ENCODE data around the gene MPL.

The MPL gene

GRCh38 chr1:43348809-43349593, 11.4 kb downstream of the MPL start:
- ChIA-PET POLR2A (no interaction called here), CTCF (interaction anchor here (1.6 kb wide), 1 partner anchor 111 kb away, joined by 3 read pairs; no protein-coding TSS in a partner anchor)
- Histone ChIP-seq H3K4me3 (ENCODE audit: control insufficient read depth in 1 of 7, extremely low read depth in 1 of 7, insufficient read depth in 4 of 7, low read depth in 2 of 7, low read length in 6 of 7) (peak overlapping the region in 3 of 7 experiments; percentile 30 to 57 (median 47)), H3K9me3 (ENCODE audit: control extremely low read depth in 1 of 5, control insufficient read depth in 4 of 5, insufficient read depth in 2 of 5, low read depth in 1 of 5, low read length in 4 of 5) (no peaks in the 10 kb centered on the region), H3K27ac (ENCODE audit: insufficient read depth in 1 of 2, low read depth in 1 of 2, low read length in 2 of 2, poor library complexity in 1 of 2, severe bottlenecking in 2 of 2) (peak overlapping the region in 1 of 2 experiments; percentile 50), H3K27me3 (replicated peaks in 2 of 5; ENCODE audit: control insufficient read depth in 4 of 5, insufficient read depth in 5 of 5, low read length in 4 of 5) (no peaks in the 10 kb centered on the region), H3K36me3 (ENCODE audit: control insufficient read depth in 4 of 4, insufficient read depth in 4 of 4, low read length in 3 of 4) (peaks cover 2 to 51% (median 6%) of the 10 kb centered on the region in 4 experiments), H3K4me1 (ENCODE audit: control extremely low read depth in 1 of 4, control insufficient read depth in 4 of 4, insufficient read depth in 4 of 4, low read length in 3 of 4) (peaks cover 0 to 14% (median 8%) of the 10 kb centered on the region in 4 experiments)
- WGBS (ENCODE audit: insufficient coverage) = 91% methylated on average over 60 of the region's 72 CpGs
- peak in 2 of 3 donors; percentile 26 to 29 for DNase-seq

GRCh38 chr1:43349594-43350306, 12.1 kb downstream of the MPL start:
- peaks cover 0 to 10% (median 7%) of the 10 kb centered on the region in 4 experiments for H3K4me1 ChIP-seq (ENCODE audit: control extremely low read depth in 1 of 4, control insufficient read depth in 4 of 4, insufficient read depth in 4 of 4, low read length in 3 of 4)
- peak overlapping the region in 2 of 7 experiments; percentile 47 to 57 for H3K4me3 ChIP-seq (ENCODE audit: control insufficient read depth in 1 of 7, extremely low read depth in 1 of 7, insufficient read depth in 4 of 7, low read depth in 2 of 7, low read length in 6 of 7)
- WGBS (ENCODE audit: insufficient coverage) = 82% methylated on average over 7 of the region's 11 CpGs
- peak overlapping the region in 1 of 2 experiments; percentile 50 for H3K27ac ChIP-seq (ENCODE audit: insufficient read depth in 1 of 2, low read depth in 1 of 2, low read length in 2 of 2, poor library complexity in 1 of 2, severe bottlenecking in 2 of 2)
- POLR2A ChIA-PET = no interaction called here
- CTCF ChIA-PET = no interaction called here
- H3K9me3 ChIP-seq (ENCODE audit: control extremely low read depth in 1 of 5, control insufficient read depth in 4 of 5, insufficient read depth in 2 of 5, low read depth in 1 of 5, low read length in 4 of 5) = no peaks in the 10 kb centered on the region
- H3K27me3 ChIP-seq (replicated peaks in 2 of 5; ENCODE audit: control insufficient read depth in 4 of 5, insufficient read depth in 5 of 5, low read length in 4 of 5) = no peaks in the 10 kb centered on the region
- peaks cover 2 to 47% (median 8%) of the 10 kb centered on the region in 4 experiments for H3K36me3 ChIP-seq (ENCODE audit: control insufficient read depth in 4 of 4, insufficient read depth in 4 of 4, low read length in 3 of 4)
- no peak for DNase-seq

- no CpG with 5 or more reads among the region's 1 CpG for WGBS (ENCODE audit: insufficient coverage)
- H3K27ac ChIP-seq (ENCODE audit: insufficient read depth in 1 of 2, low read depth in 1 of 2, low read length in 2 of 2, poor library complexity in 1 of 2, severe bottlenecking in 2 of 2) = no peak overlapping the region
- no peaks in the 10 kb centered on the region for H3K27me3 ChIP-seq (replicated peaks in 2 of 5; ENCODE audit: control insufficient read depth in 4 of 5, insufficient read depth in 5 of 5, low read length in 4 of 5)
- ChIA-PET POLR2A (no interaction called here), CTCF (interaction anchor here (1.0 kb wide), 1 partner anchor 9 kb away, joined by 3 read pairs; no protein-coding TSS in a partner anchor)
- H3K9me3 ChIP-seq (ENCODE audit: control extremely low read depth in 1 of 5, control insufficient read depth in 4 of 5, insufficient read depth in 2 of 5, low read depth in 1 of 5, low read length in 4 of 5) = no peaks in the 10 kb centered on the region
- H3K36me3 ChIP-seq (ENCODE audit: control insufficient read depth in 4 of 4, insufficient read depth in 4 of 4, low read length in 3 of 4) = peaks cover 0 to 45% (median 8%) of the 10 kb centered on the region in 4 experiments
- no peak overlapping the region for H3K4me3 ChIP-seq (ENCODE audit: control insufficient read depth in 1 of 7, extremely low read depth in 1 of 7, insufficient read depth in 4 of 7, low read depth in 2 of 7, low read length in 6 of 7)
- peaks cover 0 to 7% (median 2%) of the 10 kb centered on the region in 4 experiments for H3K4me1 ChIP-seq (ENCODE audit: control extremely low read depth in 1 of 4, control insufficient read depth in 4 of 4, insufficient read depth in 4 of 4, low read length in 3 of 4)
- DNase-seq = no peak
These were observed 13.4 kb downstream of the MPL start for GRCh38 chr1:43350976-43351375.

- Histone ChIP-seq H3K9me3 (ENCODE audit: control extremely low read depth in 1 of 5, control insufficient read depth in 4 of 5, insufficient read depth in 2 of 5, low read depth in 1 of 5, low read length in 4 of 5) (no peaks in the 10 kb centered on the region), H3K4me3 (ENCODE audit: control insufficient read depth in 1 of 7, extremely low read depth in 1 of 7, insufficient read depth in 4 of 7, low read depth in 2 of 7, low read length in 6 of 7) (no peak overlapping the region), H3K27ac (ENCODE audit: insufficient read depth in 1 of 2, low read depth in 1 of 2, low read length in 2 of 2, poor library complexity in 1 of 2, severe bottlenecking in 2 of 2) (no peak overlapping the region), H3K4me1 (ENCODE audit: control extremely low read depth in 1 of 4, control insufficient read depth in 4 of 4, insufficient read depth in 4 of 4, low read length in 3 of 4) (peaks cover 0 to 7% (median 2%) of the 10 kb centered on the region in 4 experiments), H3K27me3 (replicated peaks in 2 of 5; ENCODE audit: control insufficient read depth in 4 of 5, insufficient read depth in 5 of 5, low read length in 4 of 5) (no peaks in the 10 kb centered on the region), H3K36me3 (ENCODE audit: control insufficient read depth in 4 of 4, insufficient read depth in 4 of 4, low read length in 3 of 4) (peaks cover 0 to 38% (median 6%) of the 10 kb centered on the region in 4 experiments)
- WGBS (ENCODE audit: insufficient coverage) = 90% methylated on average over 8 of the region's 10 CpGs
- POLR2A ChIA-PET = no interaction called here
- no peak for DNase-seq
- CTCF ChIA-PET = interaction anchor here (1.0 kb wide), 1 partner anchor 9 kb away, joined by 3 read pairs; no protein-coding TSS in a partner anchor
These were observed 14.1 kb downstream of the MPL start for GRCh38 chr1:43351421-43352350.

GRCh38 chr1:43352351-43352705, 14.7 kb downstream of the MPL start:
- Histone ChIP-seq H3K27me3 (replicated peaks in 2 of 5; ENCODE audit: control insufficient read depth in 4 of 5, insufficient read depth in 5 of 5, low read length in 4 of 5) (no peaks in the 10 kb centered on the region), H3K4me1 (ENCODE audit: control extremely low read depth in 1 of 4, control insufficient read depth in 4 of 4, insufficient read depth in 4 of 4, low read length in 3 of 4) (peaks cover 0 to 7% (median 2%) of the 10 kb centered on the region in 4 experiments), H3K27ac (ENCODE audit: insufficient read depth in 1 of 2, low read depth in 1 of 2, low read length in 2 of 2, poor library complexity in 1 of 2, severe bottlenecking in 2 of 2) (no peak overlapping the region), H3K9me3 (ENCODE audit: control extremely low read depth in 1 of 5, control insufficient read depth in 4 of 5, insufficient read depth in 2 of 5, low read depth in 1 of 5, low read length in 4 of 5) (no peaks in the 10 kb centered on the region), H3K36me3 (ENCODE audit: control insufficient read depth in 4 of 4, insufficient read depth in 4 of 4, low read length in 3 of 4) (peaks cover 0 to 31% (median 4%) of the 10 kb centered on the region in 4 experiments), H3K4me3 (ENCODE audit: control insufficient read depth in 1 of 7, extremely low read depth in 1 of 7, insufficient read depth in 4 of 7, low read depth in 2 of 7, low read length in 6 of 7) (no peak overlapping the region)
- no peak for DNase-seq
- CTCF ChIA-PET = no interaction called here
- POLR2A ChIA-PET = no interaction called here
- WGBS (ENCODE audit: insufficient coverage) = 93% methylated on average over 2 of the region's 2 CpGs

- Histone ChIP-seq H3K27ac (ENCODE audit: insufficient read depth in 1 of 2, low read depth in 1 of 2, low read length in 2 of 2, poor library complexity in 1 of 2, severe bottlenecking in 2 of 2) (no peak overlapping the region), H3K9me3 (ENCODE audit: control extremely low read depth in 1 of 5, control insufficient read depth in 4 of 5, insufficient read depth in 2 of 5, low read depth in 1 of 5, low read length in 4 of 5) (no peaks in the 10 kb centered on the region), H3K36me3 (ENCODE audit: control insufficient read depth in 4 of 4, insufficient read depth in 4 of 4, low read length in 3 of 4) (peaks cover 0 to 28% (median 4%) of the 10 kb centered on the region in 4 experiments), H3K4me1 (ENCODE audit: control extremely low read depth in 1 of 4, control insufficient read depth in 4 of 4, insufficient read depth in 4 of 4, low read length in 3 of 4) (peaks cover 0 to 10% (median 5%) of the 10 kb centered on the region in 4 experiments), H3K27me3 (replicated peaks in 2 of 5; ENCODE audit: control insufficient read depth in 4 of 5, insufficient read depth in 5 of 5, low read length in 4 of 5) (no peaks in the 10 kb centered on the region), H3K4me3 (ENCODE audit: control insufficient read depth in 1 of 7, extremely low read depth in 1 of 7, insufficient read depth in 4 of 7, low read depth in 2 of 7, low read length in 6 of 7) (no peak overlapping the region)
- POLR2A ChIA-PET = no interaction called here
- CTCF ChIA-PET = no interaction called here
- no peak for DNase-seq
- WGBS (ENCODE audit: insufficient coverage) = 46% methylated on average over 2 of the region's 3 CpGs
These were observed 15.3 kb downstream of the MPL start for GRCh38 chr1:43352881-43353280.

Measured in common myeloid progenitor, CD34-positive (primary cell).